IPS-NIHi11 (cell line): ENCODE data around the gene ANXA4.
"Not testable (repeated sequence)": the region's sequence is repeated elsewhere in the genome, so short reads cannot be mapped to it uniquely, and the experiment has no call there.

Experiments
- DNase-seq: peaks from one replicate; pipeline ENCODE4 v3.0.0; 2012; ENCODE audit warnings: mixed read lengths, low spot score

ANXA4 gene

DNA sequence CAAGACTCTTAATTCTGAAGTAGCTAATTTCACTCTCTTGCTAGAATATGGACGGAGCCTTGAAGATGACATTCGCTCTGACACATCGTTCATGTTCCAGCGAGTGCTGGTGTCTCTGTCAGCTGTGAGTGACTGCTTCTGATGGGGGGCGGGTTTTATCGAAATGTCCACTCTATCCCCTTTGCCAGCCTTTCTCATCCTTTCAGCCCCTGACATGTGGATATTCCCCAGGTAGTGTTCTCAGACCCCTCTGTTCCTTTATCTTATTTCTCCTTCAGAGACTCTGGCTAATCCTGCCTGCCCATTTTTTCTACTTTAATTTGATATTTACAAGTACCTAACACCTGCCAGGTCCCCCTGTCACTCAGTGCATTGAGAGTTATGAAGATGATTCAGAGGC, 68.6 kb downstream of the ANXA4 start:
- no peak for DNase-seq

- DNase-seq: no peak
These were observed 69.1 kb downstream of the ANXA4 start for GRCh38 chr2:69811018-69811417.

- DNase-seq: no peak
These were observed 69.7 kb downstream of the ANXA4 start for GRCh38 chr2:69811591-69811990.

DNA sequence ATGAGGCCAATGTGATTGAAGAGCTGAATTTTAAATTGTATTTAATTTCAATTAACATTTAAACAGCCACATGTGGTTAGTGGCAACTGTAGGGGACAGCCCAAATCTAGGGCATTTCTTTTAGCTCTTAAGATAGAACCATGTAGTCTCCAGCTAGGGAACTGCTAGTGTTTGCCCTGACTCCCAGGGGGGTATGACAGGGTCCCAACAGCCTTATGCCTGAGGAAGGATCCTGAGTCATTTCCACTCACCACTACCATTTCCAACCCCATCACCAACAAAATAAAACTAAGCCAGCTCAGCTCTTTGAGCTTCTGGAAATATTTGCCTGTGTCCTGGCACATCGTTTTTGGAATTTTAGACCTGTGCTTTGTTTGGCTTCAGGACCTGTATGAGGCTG, 73.8 kb downstream of the ANXA4 start:
- no peak for DNase-seq

DNA sequence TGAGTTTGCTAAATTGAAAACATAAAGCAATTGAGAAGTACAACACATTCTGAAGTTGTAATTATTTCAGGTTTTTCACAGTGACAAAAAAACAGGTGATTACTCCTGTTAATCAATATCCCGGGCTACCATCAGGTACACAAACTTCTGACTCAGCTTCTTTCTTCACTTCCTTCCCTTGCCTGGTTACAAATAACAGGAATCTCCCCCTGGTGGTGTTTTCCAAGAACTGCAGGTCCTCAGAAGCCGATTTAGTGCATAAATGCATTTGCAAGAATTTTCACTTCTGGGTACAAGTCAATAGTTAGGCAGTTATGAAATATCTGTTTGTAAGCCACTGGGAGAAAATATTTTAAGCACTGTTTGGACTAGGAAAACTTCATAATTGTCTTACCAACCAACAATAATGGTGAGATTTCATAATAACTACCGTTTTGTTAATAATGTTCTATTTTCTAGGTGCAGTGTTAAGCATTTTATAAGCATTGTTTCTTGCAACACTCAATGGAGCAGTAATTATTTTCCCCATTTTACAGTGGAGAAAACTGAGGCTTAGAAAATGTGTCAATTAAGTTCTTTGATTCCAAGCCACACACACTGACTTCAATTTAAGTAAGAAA, 75.1 kb downstream of the ANXA4 start:
- peak; percentile 68 for DNase-seq

DNA sequence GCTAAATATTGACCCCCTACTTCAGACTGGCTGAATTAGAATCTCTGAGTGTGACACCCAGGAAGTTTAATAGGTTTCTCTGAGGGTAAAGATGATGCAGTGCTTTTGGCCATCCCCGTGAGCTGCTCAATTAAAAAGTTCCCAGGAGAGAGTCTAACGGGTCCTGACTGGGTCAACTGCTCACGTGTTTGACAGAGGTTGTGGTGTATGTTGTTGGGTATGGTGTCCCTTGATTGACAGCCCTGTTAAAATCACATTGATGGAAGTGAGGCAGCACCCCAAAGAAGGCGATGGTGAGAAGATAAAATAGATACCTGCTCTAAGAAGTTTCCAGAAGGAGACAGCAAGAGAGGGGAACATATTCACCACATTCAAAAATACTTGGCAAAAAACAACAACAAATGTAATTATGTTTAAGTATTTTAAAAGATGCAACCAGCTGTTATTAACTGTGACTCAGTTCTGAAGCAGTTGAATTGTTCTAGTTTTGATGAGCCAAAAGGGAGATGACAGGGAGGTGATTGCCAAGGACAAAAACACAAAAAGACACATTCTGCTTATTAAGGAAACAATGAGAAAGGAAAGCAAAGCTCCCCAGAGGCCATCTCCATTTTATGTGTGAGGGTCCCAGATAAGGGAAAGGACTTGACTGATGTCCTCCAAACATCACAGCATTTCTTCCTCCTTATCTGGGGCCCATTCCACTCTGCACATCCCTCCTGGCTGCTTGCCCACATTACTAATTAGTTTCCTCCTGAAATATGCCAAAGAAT, 76.0 kb downstream of the ANXA4 start:
- DNase-seq: no peak

DNA sequence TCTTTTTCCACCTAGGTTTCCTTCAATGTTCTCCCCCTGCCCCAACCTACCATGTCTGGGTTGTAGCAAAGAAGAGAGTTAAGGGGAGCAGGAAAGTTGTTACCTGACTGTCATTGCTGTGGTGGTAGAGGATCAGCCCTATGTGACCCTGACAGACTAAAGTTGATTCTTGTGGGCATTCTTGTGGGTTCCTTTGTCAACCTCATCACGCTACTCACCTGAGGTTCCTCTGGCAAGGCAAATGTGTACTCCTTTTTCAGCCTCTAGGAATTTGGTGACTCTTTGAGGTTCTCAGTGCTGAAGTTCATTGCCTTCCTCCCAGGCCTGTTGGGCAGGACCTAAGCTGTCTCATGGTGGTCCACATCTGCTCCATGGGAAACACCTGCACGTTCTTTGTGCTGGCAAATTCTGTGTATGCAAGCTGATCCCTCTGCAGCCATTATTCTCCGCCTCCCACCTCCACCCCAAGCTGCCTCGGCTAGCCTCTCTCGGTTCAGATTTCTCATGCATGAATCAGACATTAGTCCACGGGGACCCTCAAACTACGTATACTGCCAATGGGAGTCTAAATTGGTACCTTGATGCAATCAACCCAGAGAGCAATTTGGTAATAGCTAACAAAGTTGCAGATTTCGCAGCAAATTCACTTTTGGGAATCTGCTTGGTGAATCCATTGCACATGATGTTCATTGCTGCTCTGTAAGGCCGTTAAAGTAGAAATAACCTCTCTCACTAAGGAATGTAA, 86.0 kb downstream of the ANXA4 start:
- DNase-seq: no peak

- no peak for DNase-seq
These were observed 87.0 kb downstream of the ANXA4 start for GRCh38 chr2:69828938-69829255.

- peak; percentile 95 for DNase-seq
These were observed 87.5 kb downstream of the ANXA4 start, which contains the start of gene GMCL1 for GRCh38 chr2:69829256-69830044. Gene GMCL1, plus strand, starts transcription at chr2:69829660. Its CDS starts 233 bp downstream, at chr2:69829893.

GRCh38 chr2:69830045-69830905, 88.3 kb downstream of the ANXA4 start:
- DNase-seq: peak; percentile 34

GRCh38 chr2:69830906-69831241, 88.9 kb downstream of the ANXA4 start:
- not testable (repeated sequence) for DNase-seq

DNA sequence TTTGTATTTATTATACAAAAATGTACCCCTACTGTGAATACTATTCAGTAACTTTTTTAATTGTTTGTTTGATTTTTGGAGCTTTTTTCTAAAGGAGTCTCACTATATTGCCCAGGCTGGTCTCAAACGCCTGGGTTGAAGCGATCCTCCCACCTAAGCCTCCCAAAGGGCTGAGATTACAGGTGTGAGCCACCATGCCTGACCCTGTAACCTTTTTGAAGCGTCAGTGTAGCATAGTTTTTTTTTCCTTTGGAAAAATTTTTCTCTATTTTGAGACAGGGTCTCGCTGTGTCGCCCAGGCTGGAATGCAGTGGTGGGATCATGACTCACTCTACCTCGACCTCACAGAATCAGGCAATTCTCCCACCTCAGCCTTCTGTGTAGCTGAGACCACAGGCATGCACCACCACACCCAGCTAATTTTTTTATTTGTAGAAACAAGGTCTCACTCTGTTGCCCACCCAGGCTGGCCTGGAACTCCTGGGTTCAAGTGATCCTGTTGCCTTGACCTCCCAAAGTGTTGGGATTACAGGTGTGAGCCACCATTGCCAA, 89.5 kb downstream of the ANXA4 start:
- no peak for DNase-seq

DNA sequence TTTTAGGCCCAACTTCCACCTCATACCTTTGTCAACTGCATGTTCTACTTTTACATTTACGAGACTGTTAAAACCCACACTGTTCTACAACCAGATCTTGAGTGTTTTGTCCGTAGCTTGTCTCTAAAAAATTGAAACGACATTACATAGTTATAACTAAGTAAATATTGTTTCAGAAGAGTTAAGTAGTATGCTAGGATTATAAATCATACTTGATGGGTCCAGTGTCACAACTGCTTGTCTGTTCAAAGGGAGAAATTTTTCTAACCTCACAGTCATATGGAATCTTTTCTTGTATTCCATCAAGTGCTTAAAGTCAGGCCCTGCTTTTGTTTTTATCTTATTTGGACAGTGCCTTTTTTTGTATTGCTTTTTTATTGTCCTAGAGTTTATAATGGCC, 91.8 kb downstream of the ANXA4 start:
- DNase-seq: no peak

DNA sequence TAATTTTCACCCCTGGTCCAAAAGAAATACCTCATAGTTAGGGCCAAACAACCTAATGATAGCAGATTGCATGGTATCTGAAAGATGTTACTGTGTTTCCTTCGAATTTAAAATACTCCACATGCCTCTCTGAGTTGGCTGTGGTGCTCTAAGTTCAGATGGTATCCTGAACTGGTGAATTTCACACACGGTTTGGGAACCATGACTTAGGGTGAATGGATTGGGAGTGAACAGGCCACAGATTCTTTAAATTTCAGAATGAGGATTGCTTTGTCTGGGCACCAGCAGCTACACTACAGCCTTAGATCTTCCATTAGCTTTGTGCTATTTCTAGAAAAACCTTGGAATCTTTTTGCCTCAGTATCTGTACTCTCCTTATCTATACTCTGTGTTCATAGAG, 93.7 kb downstream of the ANXA4 start:
- no peak for DNase-seq

- DNase-seq: no peak
These were observed 94.4 kb downstream of the ANXA4 start for GRCh38 chr2:69836316-69836715.

DNA sequence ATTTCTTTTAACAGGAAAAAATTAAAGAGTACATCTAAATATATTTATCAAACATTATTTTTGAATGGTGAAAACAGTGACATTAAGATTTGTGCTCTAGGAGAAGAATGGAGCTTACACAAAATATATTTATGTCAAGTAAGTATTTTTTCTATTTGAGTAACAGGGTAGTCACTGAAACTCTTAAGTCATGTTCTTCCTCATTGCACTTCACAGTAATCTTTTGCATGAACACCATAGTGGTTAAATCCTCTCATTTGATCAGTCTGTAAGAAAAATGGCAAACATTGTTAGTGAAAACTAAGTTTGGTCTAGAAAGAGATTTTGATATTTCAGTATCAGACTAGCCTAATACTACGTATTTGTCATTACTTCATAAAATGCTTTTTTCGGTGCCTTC, 95.6 kb downstream of the ANXA4 start:
- no peak for DNase-seq

DNA sequence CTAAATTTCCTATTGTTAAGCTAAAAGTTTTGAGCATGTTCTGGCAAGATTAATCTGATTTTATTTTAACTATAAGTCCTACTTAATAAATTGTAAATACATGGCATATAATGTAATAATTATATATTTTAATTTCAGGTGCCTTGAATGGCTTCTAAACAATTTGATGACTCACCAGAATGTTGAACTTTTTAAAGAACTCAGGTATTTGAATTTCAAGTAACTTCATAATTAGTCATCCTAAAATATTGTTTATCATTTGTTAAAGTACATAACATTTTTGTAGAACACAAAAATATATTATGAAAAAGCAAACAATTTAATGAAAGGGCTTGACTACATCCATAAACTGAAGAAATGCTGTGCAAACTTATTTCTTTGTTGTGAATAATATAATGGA, 102.1 kb downstream of the ANXA4 start:
- DNase-seq: no peak

GRCh38 chr2:69844560-69844959, 102.6 kb downstream of the ANXA4 start:
- DNase-seq: no peak

- DNase-seq: no peak
These were observed 104.5 kb downstream of the ANXA4 start for GRCh38 chr2:69846182-69847067.
